GM08714 (cell line): ENCODE data around the gene PIGW.
A peak's percentile ranks its signal among the peaks of the same experiment; 100 is the strongest.

ENCODE experiments used
- H3K4me3 ChIP-seq: fragments of 200-500 bp; sonication (Bioruptor generic); 2 replicates; pipeline ENCODE4 v1.5.1; 2014; ENCODE audit warnings: mild to moderate bottlenecking, low read length, inconsistent platforms
- ZNF274 ChIP-seq: IDR thresholded peaks from 2 replicates; pipeline ENCODE4 v1.6.1; 2012; ENCODE audit warnings: mild to moderate bottlenecking, low read depth, low read length

PIGW gene

DNA sequence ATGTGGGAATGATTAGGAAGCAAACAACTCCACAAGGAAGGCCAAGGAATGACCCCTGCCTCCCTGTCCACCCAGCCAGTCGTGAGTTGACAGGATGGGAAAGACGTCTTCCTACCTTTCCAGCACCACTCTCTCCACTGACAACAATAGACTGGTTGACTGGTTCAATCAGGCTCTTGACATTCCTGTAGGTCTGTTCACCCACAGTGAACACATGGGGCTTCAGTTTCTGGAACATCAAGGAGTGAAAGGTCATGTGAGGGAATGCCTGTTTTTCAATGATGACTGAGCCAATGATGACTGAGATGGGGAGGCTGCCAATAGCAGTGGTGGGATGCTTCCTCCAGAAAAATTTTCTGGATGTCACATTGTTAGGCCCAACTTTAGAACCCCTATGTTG, 9.7 kb upstream of the PIGW start:
- TF ChIP-seq ZNF274 = no peak
- H3K4me3 ChIP-seq = no peak overlapping the region

DNA sequence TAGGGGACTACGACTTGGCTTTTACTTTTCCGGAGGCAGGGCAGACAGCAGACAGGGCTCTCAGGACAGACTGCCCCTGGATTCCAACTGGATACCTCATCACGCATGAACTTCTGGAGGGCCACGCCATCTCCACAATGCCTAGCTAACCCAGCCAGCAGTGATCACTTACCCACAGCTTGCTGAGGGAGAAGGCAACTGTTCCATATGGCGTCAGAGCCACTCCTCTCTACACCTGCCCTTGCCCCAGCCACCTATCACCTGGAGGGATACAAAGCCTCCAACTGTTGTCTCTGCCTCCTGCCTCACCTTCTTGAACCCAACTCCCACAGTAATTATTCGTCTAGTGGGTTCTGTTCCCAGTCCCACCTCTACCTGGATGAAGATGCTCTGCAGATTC, 8.9 kb upstream of the PIGW start:
- TF ChIP-seq ZNF274 = no peak
- H3K4me3 ChIP-seq = no peak overlapping the region

DNA sequence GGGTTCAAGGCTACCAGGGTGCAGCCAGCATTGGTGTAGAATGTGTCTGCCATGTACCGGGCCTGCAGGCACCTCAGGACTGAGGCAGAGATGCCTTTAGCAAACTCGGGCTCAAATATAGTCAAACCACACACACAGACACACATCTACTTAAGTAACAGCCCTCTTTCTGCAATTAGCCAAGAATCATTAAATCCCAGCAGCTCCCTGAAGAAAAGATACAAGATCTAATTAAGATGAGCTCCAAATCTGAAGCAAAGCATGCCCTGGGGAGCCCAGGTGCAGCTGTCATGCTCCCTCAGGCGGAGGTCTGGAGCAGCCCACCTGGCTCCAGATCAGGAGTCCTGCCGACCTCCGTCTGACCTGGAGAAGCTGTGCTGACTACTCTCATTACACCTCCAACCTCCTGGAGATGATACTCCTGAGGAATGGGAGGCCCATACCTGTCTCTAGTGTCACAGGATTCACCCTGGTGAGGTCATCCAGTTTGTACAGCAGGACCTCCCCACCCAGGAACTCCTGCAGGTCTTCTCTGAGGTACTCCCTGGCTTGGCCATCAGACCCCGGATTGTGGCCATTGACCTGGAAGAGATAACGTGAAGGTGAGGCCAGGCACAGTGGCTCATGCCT, 7.1 kb upstream of the PIGW start:
- no peak overlapping the region for H3K4me3 ChIP-seq
- TF ChIP-seq ZNF274 = no peak

DNA sequence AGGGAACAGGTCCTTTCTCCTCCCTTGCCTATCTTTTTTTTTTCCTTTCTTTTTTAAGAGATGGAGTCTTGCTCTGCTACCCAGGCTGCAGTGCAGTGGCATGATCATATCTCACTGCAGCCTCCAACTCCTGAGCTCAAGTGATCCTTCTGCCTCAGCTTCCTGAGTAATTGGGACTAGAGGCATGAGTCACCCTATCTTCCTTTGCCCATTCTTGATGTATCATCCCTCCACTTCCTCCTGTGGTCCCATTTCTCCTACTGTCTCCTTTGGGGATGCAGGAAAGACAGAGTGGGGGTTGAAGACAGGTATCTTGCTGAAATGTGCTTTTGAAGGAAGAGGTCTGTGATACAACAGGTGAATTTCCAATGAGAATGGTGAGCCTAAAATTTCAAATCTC, 5.7 kb upstream of the PIGW start:
- H3K4me3 ChIP-seq = no peak overlapping the region
- no peak for TF ChIP-seq ZNF274

DNA sequence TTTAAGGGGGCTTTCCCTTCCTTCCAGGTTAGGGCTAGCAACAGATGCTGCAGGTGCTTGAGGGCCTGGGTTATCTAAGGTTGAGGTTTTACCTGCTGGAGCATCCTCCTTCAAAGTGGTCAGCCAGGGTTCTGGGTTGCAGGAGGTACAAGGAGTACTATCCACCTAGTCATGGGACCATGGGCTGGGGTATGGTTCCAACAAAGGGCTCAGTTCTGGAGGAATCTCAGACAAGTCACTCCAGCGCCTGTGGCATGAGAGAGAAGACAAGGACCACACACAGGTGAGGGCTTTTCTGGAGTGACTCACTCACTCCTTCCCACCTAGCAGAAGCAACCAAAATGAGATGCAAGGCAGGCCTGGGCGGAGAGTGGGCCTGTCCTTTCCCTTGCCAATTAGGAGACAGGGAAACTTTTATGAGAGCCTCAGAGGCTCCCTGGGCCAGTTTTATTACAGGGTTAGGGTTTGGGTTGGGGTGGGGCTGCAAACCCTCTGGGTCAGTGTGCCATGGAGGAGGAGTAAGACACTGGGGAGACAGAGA, 2.3 kb upstream of the PIGW start:
- no peak overlapping the region for H3K4me3 ChIP-seq
- TF ChIP-seq ZNF274 = no peak

DNA sequence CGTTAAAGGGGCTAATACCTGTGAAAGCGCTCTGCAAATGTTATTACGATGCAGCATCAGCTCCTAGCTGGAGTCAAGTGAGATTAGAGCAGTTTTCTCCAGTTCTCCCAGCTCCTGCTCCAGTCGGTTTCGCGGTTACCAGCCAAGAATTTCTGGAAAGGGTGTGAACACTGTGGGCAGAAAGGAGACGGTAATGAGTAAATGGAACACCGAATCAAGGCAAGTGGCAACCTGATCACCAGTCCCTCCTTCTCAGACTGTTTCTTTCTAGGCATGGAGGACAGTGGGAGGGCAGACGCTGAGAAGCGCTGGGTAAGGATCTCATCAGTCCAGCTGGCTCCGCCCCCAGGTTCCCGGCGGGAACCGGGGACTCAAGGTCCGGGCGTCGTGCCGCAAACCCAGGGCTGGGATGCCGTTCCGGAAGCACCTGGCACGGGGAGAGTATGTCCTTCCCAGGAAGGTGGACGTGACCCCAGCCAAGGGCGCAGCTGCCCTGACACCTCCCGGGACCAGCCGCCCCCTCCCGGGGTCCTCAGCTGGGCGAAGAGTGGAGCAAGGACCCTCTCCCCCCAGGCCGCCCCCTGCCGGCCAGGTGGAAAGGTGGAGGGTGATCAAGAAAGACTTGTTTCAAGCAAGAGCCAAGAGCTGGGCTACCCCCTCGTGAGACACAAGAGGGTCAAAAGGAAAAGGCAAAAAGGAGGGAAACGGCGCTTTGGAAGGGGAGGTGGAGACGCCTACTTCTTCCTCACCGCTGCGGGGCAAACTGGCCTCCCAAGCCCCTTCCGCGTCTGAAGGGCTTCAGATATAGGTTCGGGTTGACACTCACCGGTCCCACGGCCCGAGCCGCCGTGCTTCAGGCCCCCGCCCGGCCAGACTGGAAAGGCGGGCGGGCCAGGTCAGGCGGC, 600 bp upstream of the PIGW start:
- H3K4me3 ChIP-seq = peak overlapping the region; percentile 96
- no peak for TF ChIP-seq ZNF274

DNA sequence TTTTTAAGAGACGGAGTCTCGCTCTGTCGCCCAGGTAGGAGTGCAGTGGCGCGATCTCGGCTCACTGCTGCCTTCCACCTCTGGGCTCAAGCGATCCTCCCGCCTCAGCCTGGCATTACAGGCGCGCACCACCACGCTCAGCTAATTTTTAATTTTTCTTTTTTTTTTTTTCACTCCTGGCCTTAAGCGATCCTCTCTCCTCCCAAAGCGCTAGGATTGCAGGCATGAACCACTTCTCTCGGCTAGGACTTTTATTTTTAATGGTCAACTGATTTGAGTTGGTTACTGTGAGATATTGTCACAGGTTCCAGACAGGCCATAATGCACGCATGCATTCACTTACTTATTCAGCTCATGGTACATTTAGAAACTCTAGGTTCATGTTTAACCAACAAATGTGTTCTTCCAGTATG, 888 bp downstream of the PIGW start:
- H3K4me3 ChIP-seq = peak overlapping the region; percentile 96
- TF ChIP-seq ZNF274 = no peak

DNA sequence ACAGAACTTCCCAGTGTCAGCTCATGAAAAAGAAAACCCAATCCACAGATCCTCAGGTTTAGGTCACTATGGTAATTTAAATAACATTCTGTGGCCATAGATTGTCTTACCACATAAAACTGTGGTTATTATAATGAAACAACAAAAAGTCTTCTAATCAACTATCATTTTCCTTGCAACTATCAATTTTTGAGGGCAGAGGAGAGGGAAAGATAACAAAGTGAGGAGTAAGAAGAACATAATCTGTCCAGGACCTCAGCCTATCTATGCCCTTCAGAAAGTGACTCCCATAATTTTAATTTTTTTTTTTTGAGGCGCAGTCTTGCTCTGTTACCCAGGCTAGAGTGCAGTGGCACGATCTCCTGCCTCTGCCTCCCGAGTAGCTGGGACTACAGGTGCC, 5.9 kb downstream of the PIGW start:
- no peak overlapping the region for H3K4me3 ChIP-seq
- no peak for TF ChIP-seq ZNF274

DNA sequence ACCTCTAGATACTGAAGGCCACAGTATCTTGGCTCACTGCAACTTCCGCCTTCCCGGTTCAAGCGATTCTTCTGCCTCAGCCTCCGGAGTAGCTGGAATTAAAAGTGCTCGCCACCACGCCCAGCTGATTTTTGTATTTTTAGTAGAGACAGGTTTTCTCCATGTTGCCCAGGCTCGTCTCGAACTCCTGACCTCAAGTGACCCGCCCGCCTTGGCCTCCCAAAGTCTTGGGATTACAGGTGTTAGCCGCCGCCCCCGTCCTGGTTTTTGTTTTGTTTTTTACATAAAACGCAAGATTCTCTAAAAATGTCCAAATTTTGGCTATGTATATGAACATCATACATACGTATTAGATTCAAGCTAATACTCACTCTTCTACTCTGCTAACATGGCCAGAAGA, 8.0 kb downstream of the PIGW start:
- TF ChIP-seq ZNF274 = no peak
- H3K4me3 ChIP-seq = no peak overlapping the region

DNA sequence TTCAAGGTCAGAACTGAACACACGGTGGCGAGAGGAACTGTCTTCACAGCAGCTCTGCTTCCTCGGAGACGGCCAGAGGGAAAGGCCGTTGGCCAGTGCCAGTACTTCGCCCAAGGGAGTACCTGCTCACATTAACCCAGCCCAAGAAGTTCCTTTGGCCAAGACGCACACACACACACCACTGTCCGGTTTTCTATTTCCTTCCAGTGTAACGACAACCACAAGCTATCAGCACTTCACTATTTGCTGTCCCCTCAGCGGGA, 9.2 kb downstream of the PIGW start:
- peak overlapping the region; percentile 92 for H3K4me3 ChIP-seq
- TF ChIP-seq ZNF274 = no peak

DNA sequence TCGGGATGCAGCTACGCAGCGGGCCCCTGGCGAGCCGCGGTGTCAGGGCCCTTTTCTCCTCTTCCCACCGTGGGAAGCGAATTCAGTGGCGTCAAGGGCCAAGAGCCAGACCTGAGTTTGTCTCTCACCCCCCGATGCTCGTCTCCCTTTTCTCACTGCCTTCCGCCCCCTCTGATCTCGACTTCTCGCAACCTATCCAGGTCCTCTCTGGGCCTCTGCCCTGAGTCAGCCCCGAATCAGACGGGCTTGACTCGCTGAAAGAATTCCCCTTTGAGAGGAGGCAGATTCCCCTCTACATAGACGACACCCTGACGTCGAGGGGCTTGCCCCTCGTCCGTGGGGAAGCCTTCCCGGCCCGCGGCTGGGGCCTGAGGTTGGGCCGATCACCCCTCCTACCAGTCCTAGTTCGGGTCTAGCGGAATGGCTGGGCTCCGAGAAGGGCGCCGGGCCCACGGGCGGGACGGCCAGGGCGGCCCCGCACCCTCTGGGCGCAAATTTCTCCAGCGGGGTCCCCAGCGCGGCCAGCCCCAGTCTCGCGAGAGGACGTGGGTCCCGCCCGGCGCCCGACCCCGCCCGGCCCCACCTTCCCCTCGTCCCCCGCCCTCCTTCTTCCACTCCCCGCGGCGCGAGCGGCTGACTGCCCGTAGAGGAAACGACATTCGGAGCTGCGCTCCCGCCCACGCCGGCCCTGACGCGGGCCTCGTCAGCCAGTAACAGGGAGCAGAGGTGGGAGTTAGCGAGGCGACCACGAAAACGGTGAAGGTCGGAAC, 9.7 kb downstream of the PIGW start, which contains the start of gene GGNBP2:
Gene GGNBP2 (plus strand): TSS at position 613 of the 770 bp plus-strand sequence. CDS start 806 bp downstream, outside the sequence.
- H3K4me3 ChIP-seq = peak within 1 kb of the TSS; percentile 97
- no peak for TF ChIP-seq ZNF274

DNA sequence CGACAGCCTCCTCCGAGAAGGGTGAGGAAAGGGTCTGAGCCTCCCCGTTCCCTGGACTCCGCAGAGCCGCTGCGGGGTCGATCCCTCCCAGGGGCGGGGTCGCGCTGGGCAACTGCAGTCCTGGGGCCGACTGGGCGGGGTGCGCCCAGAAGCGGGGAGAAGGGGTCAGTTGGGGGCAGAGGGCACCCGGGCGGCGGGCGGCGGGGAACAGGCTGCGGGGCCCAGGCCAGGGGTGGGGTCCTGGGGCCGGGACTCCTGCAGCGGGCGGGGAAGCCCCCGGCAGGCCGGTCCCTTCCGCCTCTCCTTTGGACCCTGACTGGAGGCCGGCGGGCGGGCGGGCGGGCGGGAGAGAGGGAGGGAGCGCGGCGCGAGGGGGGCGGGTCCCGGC, 10.3 kb downstream of the PIGW start:
- H3K4me3 ChIP-seq = peak overlapping the region; percentile 72
- TF ChIP-seq ZNF274 = no peak

DNA sequence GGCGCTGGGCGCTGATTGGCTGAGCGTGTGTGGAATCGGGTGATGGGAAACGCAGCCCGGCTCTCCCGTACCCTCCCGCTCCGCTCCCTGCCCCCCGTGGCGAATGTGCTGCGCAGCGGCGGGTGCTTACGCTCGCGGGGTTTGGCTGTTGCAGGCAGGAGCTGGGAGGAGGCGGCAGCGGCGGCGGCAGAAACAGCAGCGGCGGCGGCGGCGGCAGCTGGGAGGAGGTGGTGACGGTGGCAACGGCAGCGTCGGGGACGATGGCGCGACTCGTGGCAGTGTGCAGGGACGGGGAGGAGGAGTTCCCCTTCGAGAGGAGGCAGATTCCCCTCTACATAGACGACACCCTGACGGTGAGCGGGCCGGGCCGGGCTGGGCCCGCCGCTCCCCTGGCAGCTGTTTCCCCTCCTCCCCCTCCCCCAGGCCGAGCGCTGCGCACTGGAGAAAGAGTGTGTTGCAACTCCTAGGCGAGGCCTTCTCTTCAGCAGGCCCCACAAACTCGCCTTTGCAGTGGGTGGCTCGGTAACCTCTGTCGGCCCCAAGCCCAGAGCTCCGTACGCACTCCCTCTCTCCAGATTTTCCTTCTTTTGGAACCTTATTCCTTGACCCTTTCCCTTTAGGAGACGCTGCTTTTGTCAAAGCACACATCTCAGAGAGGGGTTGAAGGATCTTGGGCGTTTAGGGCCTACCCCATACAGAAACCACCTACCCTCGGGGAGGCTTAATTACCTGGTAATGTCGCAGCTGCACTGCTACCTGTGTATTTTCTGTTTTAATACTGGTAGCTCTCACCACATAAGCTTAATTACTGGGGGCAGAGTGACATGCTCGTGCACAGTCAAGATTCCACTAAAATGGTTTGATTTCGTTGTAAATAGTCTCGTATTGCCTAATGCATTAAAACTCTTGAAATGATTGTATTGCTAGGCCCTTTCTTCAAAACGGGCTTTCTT, 11.0 kb downstream of the PIGW start:
- TF ChIP-seq ZNF274 = no peak
- peak overlapping the region; percentile 97 for H3K4me3 ChIP-seq

DNA sequence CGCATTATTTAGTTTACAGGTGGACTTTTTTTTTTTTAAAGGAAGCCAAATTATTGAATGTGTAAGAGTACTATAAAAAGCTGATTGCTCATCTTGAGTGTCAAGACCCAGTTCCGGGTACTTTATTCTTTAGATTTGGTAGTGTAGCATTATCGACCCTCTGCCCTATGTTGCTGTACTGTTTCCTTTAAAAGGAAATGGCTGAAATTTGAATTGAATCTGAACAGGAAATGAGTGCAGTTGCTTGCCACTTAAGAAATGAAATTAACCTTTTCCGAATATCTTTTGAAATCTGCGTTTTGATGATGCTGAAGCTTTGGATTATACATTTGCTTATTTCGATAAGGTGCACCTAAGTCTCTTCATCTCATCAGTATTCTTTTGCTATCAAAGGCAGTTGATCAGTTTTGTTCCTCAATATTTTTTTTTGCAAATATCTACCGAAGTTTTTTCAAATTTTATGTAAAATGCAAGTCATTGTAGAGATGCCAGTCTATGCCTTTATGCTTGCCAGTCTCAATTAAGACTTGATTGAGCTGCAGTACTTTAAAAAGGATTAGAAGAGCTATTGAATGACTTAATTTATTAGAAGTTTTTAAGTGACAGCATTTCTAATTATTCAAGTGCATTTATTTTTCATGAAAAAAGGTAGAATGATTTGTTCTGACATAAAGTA, 11.8 kb downstream of the PIGW start:
- no peak for TF ChIP-seq ZNF274
- peak overlapping the region; percentile 97 for H3K4me3 ChIP-seq
